GM18868 (cell line): ENCODE data around the gene LYZL6.
A peak's percentile ranks its signal among the peaks of the same experiment; 100 is the strongest.
"Not testable (repeated sequence)": the region's sequence is repeated elsewhere in the genome, so short reads cannot be mapped to it uniquely, and the experiment has no call there.

Source experiments
- ATAC-seq: cut with Tn5 transposase; IDR thresholded peaks from one replicate; pipeline ENCODE4 v1.9.1; 2021; ENCODE audit warnings: mild to moderate bottlenecking, moderate library complexity; ENCODE audit not compliant: unreplicated experiment

LYZL6 gene

GRCh38 chr17:35948092-35948491 lies 4.6 kb upstream of the LYZL6 start:
- no peak for ATAC-seq

- no peak for ATAC-seq
Measured at GRCh38 chr17:35947156-35947585, 3.7 kb upstream of the LYZL6 start.

GRCh38 chr17:35944151-35944550 lies 638 bp upstream of the LYZL6 start:
- no peak for ATAC-seq

- ATAC-seq, result no peak
Measured at GRCh38 chr17:35942588-35943186, 826 bp downstream of the LYZL6 start.

GRCh38 chr17:35938492-35938891 lies 5.0 kb downstream of the LYZL6 start:
- ATAC-seq, result not testable (repeated sequence)

GRCh38 chr17:35936063-35936462 lies 7.5 kb downstream of the LYZL6 start:
- no peak for ATAC-seq

- ATAC-seq, result no peak
Measured at GRCh38 chr17:35934760-35935159, 8.8 kb downstream of the LYZL6 start.

GRCh38 chr17:35932586-35932985 lies 10.9 kb downstream of the LYZL6 start:
- ATAC-seq, result no peak

- no peak for ATAC-seq
Measured at GRCh38 chr17:35931794-35932425, 11.6 kb downstream of the LYZL6 start.

GRCh38 chr17:35930211-35931065 lies 13.1 kb downstream of the LYZL6 start, which contains the start of gene RDM1:
Gene RDM1 (minus strand): TSS chr17:35930773. CDS start chr17:35930727, 46 bp downstream.
- ATAC-seq, result peak; percentile 65

GRCh38 chr17:35927714-35928113 lies 15.8 kb downstream of the LYZL6 start:
- ATAC-seq, result no peak

- no peak for ATAC-seq
Measured at GRCh38 chr17:35923609-35924114, 19.9 kb downstream of the LYZL6 start.

GRCh38 chr17:35920229-35920628 lies 23.3 kb downstream of the LYZL6 start:
- ATAC-seq, result no peak

GRCh38 chr17:35918665-35919064 lies 24.8 kb downstream of the LYZL6 start:
- ATAC-seq, result no peak

GRCh38 chr17:35917519-35918213 lies 25.8 kb downstream of the LYZL6 start:
- ATAC-seq, result no peak

- no peak for ATAC-seq
Measured at GRCh38 chr17:35915153-35915964, 28.2 kb downstream of the LYZL6 start.

- ATAC-seq, result no peak
Measured at GRCh38 chr17:35914354-35914753, 29.2 kb downstream of the LYZL6 start.

- no peak for ATAC-seq
Measured at GRCh38 chr17:35913609-35914008, 29.9 kb downstream of the LYZL6 start.

GRCh38 chr17:35912942-35913341 lies 30.6 kb downstream of the LYZL6 start:
- no peak for ATAC-seq

GRCh38 chr17:35912339-35912912 lies 31.1 kb downstream of the LYZL6 start:
- ATAC-seq, result no peak
